GM19328 (cell line): ENCODE data around the gene ANTXR1.

Experiments used
- ATAC-seq: cut with Tn5 transposase; IDR thresholded peaks from one replicate; pipeline ENCODE4 v1.9.1; 2021; ENCODE audit warnings: mild to moderate bottlenecking, moderate library complexity; ENCODE audit not compliant: unreplicated experiment

The ANTXR1 gene

DNA sequence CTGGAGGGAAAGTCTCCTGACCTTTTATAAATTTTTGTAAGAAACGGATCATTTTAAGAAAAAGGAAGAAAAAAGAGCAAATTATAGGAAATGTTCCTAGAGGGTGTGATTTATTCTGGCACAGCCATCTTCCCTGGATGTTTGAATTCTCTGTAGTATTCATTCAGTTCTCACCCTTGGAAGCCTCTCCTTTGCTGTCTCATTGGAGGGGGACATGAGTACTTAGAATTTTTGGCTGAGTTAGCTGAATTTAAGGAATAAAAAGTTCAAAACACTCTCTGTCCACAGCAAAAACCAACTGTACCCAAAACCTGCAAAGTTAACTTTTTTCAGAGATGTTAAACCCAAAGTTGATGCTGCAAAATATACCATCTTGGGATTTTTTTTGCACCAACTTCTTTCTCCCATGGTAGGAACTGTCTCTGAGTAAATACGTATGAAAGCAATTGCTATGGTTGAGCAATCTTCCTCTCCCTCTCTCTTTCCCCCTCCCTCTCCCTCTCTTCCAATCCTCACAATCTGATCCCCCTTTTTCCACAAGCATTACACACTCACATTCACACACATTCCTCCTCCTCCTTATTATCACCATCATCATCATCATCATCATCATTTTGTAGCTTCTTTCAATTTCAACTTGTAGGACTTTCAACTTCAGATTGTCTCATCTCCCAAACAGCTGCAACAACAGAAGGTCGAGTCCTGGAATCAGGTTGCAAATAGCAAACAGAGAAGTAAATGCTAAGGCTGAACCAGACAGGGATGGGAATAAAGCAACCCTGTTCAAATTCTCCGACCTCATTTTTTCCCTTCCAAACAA is 190.4 kb downstream of the ANTXR1 start:
- no peak for ATAC-seq

DNA sequence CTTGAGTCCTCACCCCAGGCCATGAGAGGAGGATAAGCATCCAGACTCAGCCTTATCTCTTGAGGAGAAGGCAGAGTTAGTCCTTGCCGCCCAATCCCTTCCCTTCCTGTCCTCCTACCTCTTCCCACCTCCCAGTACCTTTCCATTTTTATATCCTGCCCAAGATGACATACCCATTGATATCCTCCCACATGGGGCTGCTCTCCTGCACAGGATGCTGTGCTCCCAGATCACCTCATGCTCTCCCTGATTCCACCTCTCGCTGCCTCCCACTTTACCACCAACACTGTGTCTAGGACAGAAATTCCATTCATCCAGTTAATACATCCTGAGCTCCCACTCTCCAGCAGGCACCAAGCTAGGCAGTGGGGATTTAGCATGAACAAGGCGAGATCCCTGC is 191.7 kb downstream of the ANTXR1 start:
- no peak for ATAC-seq

DNA sequence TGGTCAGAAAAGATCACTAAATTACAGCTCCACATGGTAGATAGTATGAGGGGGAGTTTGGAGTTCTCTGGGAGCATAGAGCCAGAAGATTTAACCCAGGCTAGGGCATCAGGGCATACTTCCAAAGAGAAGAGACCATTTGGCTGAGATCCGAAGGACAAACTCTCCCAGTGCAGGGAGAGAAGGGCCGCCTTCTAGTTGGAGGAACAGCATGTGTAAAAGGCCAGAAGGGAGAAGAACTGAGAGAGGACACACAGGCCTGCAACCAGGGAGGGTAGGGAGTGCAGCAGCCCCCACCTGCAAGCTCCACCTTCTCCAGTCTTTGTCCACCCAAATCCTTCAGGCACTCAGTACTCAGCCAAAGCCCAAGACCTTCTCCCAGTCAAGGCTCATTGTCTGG is 192.1 kb downstream of the ANTXR1 start:
- ATAC-seq: no peak

DNA sequence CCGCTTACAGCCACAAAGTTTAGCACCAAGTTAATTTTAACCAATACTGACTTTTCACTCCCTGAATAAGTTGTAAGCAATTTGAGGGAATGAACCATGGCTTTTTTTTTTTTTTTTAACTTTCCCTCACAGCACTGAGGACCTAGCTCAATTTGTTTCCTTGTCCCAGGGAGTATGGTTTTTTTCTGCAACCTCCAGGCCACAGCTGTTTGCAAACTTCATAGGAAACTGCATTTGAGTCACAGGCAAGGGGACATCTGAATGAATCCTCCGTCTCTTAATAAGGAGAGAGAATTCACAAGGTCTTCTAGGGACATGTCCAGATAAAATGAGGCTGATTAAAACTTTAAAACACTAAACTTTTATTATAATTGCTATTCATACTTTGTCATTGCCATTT is 192.5 kb downstream of the ANTXR1 start:
- no peak for ATAC-seq

DNA sequence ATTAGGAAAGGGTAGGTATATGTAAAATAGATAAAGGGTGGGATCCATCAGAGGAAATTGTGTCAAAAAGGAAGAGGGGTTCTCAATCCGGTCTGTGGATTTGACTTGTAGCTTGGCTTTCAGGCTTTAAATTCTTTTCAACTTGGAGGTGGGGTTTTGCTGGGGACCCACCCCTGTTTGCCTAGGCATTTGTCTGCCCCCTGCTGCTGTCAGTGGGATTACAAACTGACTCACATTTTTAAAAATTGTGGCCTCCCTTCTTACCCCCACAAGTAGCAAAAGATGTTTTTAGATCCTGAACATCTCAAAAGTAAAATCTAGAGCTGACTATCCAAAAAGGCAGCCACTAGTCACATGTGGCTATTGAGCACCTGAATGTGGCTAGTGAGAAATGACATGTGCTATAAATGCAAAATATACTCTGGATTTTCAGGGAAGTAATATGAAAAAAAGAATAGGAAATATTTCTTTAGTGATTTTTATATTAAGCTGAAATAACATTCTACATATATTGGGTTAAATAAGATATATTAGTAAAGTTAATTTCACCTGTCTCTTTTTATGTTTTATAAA is 195.1 kb downstream of the ANTXR1 start:
- no peak for ATAC-seq

DNA sequence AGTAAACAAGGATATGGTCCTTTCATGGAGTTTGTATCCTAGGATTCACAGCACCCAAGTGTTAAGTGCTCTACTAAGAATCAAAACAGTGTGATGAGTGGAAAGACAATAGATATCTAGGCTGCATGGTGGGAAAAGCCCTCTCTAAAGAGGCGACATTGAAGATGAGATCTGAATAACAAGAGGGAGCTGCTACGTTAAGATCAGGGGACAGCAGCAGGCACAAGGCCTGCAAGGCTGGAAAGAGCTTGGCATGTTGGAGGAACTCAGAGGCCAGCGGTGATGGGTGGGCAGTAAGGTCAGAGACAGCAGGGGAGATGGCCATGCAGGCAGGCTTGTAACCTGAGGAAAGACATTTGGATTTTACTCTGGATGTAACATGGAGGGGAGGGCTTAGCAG is 196.5 kb downstream of the ANTXR1 start:
- ATAC-seq: no peak

DNA sequence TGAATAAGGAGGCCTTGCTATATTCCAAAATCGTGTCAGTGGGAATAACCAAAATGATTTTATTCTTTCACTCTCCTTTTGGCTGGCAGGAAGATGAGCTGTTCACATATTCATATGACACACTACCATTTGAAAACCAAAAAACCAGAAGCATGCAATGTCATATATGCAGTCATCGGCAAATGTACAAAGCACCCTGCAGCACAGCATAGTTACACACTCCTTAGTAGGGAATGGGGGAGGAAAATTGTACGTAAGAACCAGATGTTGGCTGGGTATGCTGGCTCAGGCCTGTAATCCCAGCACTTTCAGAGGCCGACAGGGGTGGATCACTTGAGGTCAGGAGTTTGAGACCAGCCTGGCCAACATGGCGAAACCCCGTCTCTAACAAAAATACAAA is 197.4 kb downstream of the ANTXR1 start:
- ATAC-seq: no peak

DNA sequence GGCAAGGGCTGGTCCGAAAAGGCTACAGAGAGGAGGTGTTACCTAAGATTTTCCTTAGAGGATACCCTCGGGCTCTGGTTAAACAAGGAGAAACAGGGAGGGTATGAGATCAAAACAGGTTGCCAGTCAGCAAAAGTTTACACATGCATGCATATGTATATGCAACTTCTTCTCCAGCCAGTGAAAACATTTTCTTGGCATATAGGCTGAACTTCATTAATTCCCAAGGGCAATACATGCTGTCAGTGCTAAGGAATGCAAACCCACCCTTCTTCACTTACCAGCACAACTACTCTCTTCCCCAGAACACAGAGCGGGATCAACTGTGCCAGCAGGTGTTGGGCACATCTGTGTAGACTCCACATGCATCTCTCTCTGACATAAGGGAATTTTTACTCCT is 198.1 kb downstream of the ANTXR1 start:
- no peak for ATAC-seq

DNA sequence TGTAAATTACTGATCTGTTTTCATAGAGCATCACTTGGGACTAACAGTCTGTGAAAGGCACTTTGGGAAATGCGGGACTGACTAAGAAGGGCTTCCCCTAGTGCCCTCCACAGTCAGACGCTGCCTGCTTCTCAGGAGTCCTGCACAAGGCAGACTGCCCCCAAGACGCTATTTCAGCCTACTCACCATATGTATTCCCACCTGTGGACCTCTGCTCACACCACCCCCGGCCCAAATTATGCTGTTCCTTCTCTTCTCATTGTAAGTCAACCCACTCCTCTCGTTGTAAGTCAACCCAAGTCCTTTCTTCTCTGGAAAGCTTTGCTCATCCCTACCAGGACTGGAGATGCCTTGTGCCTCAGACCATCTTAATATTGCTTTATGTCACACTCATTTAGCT is 198.7 kb downstream of the ANTXR1 start:
- ATAC-seq: no peak

DNA sequence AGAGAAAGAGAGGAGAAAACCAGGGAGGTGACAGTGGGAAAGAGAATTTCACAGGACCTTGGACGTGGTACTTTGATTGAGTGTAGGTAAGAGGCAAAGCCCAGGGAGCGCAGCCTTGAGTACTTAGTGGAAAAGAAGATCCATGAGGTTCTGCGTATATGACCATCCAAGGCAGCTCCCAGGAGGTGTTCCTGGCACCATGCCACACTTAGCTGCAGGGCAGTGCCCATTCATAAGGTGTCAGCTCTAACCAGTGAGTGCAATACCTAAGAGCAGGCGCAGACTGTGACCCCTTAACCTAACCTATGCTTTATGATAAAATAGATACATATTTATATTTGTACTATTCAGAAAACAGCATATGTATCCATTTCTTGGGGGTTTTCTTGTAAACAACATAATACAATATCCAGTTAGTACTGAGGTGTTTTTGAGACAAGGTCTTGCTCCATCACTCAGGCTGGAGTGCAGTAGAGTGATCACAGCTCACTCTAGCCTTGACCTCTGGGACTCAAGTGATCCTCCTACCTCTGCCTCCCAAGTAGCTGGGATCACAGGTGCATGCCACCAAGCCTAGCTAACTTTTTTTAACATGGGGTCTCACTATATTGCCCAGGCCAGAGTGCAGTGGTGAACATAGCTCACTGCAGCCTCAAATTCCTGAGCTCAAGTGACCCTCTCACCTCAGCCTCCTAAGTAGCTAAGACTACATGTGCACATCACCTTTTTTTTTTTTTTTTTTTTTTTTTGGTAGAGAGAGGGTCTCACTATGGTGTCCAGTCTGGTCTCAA is 199.5 kb downstream of the ANTXR1 start:
- ATAC-seq: no peak

DNA sequence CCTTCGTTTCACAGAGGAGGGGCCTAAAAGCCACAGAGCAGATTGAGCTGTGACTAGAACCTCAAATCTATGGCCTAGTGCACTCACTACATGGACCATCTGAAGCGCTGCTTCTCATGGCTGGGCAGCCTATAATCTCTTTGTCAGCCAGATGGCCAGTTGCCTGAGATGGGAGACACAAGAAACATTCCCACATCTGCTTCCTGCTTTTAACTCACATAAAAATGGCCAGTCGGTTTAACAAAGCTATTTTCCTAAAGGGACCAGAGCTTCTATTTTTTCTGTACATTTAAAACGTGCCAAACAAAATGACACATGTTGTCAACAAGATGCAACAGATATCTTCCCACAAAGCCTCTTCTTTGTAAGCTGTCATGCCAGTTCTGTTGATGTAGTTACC is 200.2 kb downstream of the ANTXR1 start:
- ATAC-seq: no peak

DNA sequence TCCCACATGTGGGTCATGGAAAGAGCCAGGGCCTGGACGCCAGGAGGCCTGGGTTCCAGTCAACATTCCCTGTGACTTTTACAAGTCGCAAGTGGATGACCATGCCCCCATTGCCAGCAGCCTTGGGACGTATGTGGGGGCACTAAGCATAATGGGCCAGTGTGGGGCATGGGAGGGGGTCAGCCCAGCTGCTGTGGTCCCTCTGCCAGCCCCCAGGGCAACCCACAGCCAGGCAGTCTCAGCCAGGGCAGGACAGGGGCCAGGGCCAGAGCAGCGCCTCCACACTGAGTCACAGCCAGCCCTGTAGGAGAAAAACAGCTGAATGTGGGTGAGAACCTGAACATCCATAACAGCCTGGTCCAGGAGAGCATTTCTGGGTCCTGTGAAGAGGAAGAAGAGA is 200.8 kb downstream of the ANTXR1 start:
- no peak for ATAC-seq

DNA sequence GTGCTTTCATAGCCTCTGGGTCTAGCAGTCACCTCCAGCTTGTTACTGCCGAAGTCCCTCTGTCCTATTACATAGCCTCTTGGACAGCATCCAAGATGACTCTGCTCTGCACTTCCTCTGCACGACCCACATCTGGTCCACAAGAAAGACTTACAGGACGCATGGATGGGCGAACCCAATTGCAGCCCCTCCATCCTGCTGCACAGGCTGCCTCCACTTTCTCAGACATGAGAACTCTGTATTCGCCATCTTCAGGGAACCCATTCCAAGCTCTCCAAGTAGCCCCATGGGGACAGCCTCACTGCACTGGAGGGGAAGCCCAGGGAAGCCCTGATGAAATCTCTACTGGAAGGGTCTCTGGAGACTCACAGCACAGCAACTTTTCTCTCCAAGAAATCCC is 201.9 kb downstream of the ANTXR1 start:
- ATAC-seq: no peak

DNA sequence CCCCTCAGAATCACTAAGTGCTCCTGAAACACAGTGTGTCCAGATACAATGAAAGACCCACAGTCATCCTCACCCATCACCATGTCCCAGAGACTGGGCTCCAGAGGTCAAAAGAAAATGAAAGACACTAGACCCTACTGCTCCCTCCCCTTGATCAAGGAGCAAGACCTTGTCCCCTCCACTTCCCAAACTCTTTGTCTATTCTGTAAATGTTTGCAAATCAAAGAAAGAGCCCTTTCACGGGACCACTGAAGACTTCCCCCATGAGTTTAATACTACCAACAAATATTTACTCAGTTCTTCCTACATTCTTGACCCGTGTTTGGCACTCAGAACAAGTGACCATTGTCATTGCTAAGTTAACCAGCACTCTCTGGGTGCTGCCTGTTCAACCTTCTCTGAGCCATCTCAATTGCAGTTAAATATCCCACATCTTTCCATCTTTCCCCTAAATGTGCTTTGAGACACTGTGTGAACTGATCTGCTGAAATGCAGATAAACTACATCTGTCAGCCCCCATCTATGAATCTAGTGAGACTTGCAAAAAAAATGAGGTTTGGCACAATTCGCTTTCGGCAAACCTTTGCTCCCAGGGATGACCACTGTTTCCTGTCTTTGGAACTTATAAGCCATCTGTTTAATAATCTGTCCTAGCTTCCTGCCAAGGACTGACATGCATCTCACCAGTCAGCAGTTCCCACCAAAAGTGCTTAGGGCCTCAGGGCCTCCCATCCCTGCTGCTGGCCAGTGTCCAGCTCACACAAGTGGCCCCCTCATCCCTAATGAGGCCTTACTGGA is 203.8 kb downstream of the ANTXR1 start:
- ATAC-seq: no peak

DNA sequence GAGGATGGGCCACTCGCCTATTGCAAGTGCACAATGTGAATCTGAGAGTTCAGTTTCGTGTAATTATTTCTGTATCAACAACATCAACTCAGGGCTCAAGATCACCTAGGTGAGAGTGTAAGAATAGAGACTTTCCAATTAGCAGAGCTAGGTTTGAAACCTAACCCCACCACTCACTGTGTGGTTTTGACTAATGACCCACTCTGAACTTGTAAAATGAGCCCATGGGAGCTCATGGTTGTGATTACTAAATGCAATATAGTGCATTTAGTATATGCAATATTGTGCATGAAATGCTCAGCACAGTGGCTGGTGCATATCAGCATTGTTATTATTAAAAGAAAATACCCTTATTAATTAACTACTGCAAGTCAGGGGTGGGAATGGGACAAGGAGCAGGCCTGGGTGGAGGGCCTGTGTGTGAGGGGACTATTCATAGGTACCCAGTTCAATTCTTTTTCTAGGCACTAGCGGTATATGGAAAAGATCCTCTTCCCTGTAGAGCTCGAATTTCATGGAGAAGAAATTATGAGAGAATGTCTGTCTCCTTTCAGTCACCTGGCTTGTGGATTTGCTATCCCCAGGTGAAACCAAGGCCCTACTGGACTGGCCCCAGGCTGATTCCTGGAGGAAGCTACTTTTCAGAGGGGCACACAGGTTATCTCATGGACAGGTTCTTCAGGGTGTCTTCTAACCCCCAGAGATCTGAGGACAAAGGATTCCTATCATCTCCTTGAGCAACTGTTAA is 204.5 kb downstream of the ANTXR1 start:
- ATAC-seq: no peak

DNA sequence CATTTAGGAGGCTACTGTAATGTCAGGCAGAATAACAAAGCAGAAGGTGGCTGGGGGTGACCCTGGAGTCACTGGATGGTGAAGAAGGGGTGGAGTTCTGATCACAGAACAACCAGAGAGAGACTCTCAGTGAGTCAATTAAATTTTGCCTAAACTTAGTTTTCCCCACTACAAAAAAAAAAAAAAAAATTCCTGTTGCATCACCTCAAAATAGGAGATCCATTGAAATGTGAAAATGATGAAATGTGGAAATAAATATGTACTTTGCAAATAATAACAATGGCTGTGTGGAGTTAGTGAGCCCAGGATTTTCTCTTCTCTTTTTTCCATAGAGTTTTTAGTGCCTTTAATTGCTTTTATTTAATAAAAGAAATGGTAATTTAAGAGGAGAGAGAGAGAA is 208.5 kb downstream of the ANTXR1 start:
- no peak for ATAC-seq

DNA sequence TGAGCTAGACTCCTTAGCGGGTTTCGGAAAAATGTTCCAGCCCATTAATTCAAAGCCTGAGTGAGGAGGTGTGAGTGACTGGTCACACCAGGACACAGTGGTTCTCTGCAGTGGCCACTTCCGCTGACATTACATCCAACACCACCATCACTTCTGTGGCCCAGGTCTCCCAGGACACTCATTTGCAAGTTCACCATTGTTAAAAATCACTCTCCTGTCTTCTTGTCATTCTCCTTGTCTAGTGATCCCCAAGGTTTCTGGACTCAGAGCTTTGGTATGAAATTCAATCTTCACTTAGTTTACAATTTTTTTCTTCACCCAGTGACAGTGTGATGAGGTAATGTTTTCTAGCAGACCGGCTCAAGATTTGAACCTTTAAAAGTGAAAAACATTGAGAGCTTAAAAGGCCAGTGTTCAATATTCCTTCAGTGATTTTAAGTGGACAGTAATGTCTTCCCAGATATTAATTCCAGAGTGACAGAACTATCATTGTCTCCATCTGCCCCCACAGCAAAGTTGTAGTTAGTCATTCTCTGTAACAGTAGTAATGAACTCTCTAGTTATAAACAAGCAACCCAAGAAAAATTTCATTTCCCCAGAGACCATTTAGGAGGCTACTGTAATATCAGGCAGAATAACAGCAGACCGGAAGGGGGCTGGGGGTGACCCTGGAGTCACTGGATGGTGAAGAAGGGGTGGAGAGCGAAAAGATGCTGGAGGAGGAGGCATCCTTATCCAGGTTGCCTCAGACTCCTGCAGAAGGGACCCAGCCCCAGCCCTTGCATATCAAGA is 209.2 kb downstream of the ANTXR1 start:
- ATAC-seq: no peak

DNA sequence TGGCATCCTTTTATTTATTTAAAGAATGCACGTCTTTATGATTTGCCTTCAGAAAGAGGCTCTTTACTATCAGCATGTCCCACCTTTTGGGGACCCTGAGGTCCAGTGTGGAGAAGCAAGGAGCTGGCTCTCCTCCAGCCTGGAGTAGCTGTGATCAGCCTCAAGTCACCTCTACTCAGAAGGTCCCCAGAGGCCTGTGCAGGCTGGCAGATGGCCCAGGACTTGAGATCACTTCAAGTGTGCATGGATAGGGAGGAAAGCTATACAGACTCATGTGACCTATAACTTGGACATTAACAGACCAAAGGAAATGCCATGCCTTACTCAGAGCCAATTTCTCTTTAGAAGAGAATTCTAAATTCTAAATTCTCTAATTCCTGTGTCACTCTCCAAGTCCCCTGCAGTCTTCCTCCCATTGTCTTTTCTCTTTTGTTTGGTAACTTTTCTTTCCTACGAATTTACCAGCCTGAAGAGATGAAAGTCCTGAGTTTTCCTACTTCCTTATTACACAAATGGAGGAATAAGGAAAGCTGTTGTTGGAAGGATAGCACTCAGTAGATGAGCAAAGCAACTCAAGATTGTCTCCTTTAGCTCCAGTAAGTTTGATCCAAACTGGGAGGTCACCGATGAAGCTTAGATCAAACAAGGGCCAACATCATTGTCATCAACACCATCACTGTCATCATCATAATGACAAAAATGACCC is 210.1 kb downstream of the ANTXR1 start:
- no peak for ATAC-seq
